Right ventricle myocardium superior (tissue), 1 donor: ENCODE measurements around the gene TTC23L. TPM values are rescaled to one million over a fixed set of nuclear protein-coding genes. Genes with fewer than 3 reads are reported as not detected.
A peak's percentile ranks its signal among the peaks of the same experiment; 100 is the strongest.
"Not testable (repeated sequence)": the region's sequence is repeated elsewhere in the genome, so short reads cannot be mapped to it uniquely, and the experiment has no call there.

Experiments
- ATAC-seq: fragments of 200-7000 bp; cut with Tn5 transposase; one replicate; pipeline ENCODE4 v1.9.1; 2020; ENCODE audit warnings: mild to moderate bottlenecking; ENCODE audit not compliant: poor library complexity
- DNase-seq: peaks from one replicate; pipeline ENCODE4 v3.0.0-alpha.2; 2020
- intact Hi-C: fragments of 100-400 bp; cut with DNase I; formaldehyde crosslinking; loops from one replicate; pipeline ENCODE4 v1.11.2; 2022
- total RNA-seq: library from RNA; stranded (reverse); fragmentation: NEBNext Ultra II Directional; extraction: Animal tissue kit (Norgen Biotek cat#: 25700); gene quantifications from one replicate; pipeline ENCODE4 v1.2.1, GENCODE V29; 2021
- donor health status: DM: no; HTN: yes; CAD: no; lungs with severe emphysema.

TTC23L gene
- total RNA-seq, 1 donor from 2014 or later: not detected

DNA sequence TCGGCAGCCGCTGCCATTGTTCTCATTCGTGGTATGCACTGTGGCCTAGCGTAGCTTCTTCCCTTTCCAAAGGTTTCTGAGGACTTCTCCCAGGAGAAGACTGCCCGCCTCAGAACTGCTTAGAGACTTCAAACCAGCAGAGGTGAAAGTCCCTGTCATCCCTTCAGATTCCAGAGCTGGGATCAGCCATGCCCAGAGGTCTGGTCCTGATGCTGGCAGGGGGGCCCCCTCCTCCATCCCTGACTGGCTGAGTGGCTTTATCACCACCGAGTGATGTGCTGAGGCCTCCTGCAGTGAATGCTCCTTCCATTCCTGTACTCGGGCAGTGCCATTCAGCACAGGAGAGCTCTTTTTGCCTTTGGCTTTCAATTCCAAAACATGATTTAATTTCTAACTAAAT lies 8.1 kb upstream of the TTC23L start:
- ATAC-seq, DNase-seq, intact Hi-C loops: not testable (repeated sequence)

DNA sequence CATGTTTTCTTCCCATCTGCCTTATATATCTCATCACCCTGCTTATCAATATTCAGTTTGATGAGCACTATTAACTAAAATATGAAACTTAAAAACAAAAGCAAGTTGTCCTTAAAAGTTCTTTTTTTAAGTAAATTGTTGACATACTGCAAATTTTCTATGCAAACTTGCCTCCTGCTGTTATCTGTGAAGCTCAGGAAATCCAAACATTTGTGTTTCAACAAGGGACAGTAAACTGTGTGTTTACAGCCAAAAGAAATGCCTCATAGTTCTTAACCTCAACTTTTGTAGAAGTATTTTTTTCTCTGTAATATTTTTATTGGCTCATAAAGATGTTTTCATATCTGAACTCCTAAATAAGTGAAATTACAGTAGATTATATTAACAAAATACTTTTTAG lies 7.7 kb upstream of the TTC23L start:
- intact Hi-C loops: no loop called here
- ATAC-seq (peak; percentile 54), DNase-seq (no peak)

DNA sequence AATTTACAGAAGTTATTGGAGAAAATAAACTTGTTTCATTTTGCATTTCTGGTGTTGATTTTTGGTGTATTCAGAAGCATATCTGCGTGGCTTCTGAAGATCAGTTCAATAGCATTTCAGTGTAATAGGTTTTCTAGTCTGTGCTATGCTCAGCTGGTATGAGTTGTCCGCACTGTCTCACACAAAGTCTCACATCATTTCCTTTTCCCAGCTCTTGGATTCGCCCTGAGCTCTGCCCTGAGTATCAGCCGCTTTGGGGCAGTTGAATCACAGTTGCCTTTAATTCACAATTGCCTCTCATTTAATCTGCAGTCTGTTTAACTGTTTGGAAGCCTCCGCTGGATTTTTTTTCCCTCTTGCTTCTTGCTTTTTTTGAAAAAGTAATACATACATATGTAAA lies 6.4 kb upstream of the TTC23L start:
- intact Hi-C loops: no loop called here
- ATAC-seq (peak; percentile 56), DNase-seq (no peak)

DNA sequence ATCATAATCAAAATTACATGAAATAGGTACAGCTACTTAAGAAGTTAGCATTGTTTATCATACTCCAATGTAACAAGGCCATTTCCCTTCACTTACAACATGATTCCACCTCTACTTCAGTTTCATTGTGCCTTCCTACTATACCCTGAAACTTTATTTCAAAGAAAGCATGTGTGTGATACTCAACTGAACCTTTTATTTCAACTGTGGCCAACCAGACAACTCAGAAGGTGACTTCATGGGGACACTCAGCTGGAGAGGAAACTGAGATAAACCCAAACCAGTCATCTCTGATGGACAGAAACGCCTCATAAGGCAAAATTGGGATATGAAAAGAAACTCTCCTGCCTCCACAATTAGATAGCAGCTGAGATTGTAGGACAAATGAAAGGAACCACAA lies 5.9 kb upstream of the TTC23L start:
- intact Hi-C loops: no loop called here
- ATAC-seq (no peak), DNase-seq (no peak)

DNA sequence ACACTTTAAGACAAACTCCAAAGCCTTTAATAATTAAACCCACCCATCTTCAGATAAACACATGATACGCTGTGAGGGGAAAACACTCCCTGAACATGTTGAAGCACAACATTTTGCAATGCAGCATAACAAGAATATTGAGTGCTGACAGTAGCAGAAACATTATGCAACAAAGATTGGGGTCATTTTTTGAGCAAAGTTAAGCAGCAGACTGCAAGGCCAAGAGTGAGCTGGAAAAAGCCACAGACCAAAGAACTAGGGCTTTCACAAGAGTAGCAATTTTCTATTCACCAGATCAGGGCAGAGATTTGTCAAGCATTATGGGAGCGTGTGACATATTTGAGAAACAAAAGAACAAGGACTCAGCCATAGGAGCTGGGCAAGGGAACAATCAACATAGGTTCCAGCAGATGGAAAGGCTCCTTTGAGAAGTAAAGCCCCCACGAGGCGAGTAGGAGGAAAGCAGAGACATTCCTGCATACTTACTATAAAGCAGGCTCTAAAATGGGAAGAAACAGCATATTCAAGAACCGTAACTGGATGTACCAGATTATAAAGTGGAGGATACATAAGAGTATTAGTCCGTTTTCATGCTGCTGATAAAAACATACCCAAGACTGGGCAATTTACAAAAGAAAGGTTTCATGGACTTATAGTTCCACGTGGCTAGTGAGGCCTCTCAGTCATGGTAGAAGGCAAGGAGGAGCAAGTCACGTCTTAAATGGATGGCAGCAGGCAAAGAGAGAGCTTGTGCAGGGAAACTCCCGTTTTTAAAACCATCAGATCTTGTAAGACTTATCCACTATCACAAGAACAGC lies 4.8 kb upstream of the TTC23L start:
- ATAC-seq (peak; percentile 69), DNase-seq (no peak)
- intact Hi-C loops: no loop called here

DNA sequence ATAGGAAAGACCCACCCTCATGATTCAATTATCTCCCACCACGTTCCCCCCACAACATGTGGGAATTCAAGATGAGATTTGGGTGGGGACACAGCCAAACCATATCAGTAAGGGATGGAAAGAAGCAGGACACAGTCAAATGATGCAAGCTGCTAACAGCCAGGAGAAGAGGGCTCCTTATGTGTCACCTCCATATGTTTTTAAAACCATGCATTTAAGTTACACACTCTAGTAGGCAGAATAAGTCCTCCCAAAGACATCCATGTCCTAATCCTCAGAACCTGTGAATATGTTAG lies 4.2 kb upstream of the TTC23L start:
- intact Hi-C loops: no loop called here
- DNase-seq (no peak), ATAC-seq (no peak)

DNA sequence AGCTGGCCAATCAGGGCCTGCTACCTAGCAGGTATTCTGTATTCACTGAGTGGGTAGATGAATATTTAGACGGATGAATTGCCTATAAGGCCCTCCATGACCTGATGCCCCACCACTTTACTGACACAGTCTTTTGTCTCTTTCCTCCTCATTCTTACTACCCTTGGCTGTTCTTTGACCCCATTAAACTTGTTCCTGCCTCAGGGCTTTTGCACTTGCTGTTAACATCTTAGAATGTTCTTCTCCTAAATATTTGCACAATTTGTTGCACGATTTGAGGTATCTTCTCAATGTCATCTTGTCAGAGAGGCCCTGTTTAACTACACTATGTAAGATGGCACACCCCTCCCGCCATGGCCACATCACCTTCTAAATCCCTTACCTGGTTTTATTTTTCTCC lies 3.3 kb upstream of the TTC23L start:
- DNase-seq (no peak), ATAC-seq (no peak)
- intact Hi-C loops: no loop called here

DNA sequence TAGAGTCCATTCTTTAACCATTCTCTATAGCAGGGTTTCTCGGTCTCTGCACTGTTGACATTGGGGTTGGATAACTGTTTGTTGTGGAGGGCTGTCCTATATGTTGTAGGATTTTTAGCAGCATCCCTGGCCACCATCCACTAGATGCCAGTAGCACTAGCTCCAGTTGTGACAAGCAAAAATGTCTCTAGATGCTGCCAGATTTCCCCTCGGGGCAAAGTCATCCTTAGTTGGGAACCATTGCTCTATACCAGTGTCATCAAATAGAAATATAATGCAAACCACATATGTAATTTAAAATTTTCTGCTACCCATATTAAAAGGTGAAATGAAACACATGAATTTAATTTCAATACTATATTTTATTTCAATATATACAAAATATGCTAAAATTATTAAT lies 2.9 kb downstream of the TTC23L start:
- DNase-seq: no peak
- ATAC-seq: no peak
- intact Hi-C loops: no loop called here

DNA sequence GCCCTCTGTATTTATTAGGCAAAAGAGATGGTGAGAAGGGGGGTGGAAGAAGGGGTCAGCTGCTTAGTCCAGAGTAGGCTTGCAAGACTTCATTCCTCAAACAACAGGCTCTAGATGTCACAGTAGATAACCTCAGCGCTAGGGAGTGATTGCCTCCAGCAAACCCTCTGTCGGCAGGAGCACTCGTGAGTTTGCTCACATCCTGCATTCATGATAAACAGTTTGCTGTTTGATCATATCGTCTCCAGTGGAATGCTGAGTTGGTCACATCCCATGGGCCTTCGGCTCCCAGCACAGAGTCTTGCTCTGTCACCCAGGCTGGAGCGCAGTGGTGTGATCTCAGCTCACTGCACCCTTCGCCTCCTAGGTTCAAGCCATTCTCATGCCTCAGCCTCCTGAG lies 3.6 kb downstream of the TTC23L start:
- DNase-seq: no peak
- intact Hi-C loops: no loop called here
- ATAC-seq: no peak

DNA sequence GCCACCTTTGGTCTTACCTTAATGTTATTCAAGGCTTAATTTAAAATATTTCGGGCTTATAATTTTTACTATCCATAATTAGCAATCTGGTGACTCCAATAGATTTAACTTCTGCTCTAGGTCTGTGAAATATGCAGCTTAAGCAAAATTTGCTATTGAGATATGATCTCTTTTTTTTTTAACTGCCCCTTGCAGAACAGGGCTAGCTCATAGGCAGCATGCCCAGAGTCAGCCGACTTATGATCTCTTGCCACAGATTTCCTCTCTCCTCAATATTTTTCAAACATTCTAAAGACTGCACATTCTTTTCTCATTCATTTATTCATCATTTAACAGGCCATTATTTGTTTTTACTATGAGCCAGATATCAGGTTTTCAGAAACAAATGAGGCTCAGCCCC lies 4.5 kb downstream of the TTC23L start:
- intact Hi-C loops: no loop called here
- ATAC-seq: no peak
- DNase-seq: no peak

DNA sequence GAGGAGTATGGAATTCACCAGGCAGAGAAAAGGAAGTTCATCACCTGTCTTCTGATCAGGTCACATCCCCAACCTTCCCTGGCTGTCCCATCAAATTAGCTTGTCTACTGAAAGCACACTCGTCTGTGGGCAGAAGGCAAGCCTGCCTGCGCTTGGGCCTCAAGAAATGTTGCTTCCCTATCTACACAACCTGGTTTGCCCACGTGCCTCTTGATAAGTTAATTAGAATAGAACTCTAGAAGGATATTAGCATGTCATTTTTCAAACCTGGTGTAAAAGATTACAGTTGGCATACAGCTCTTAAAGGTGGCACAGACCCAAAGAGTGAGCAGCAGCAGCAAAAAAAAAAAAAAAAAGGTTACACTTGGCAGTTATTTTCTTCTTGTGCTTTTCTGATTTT lies 5.1 kb downstream of the TTC23L start:
- ATAC-seq: no peak
- no peak for DNase-seq
- intact Hi-C loops: no loop called here

DNA sequence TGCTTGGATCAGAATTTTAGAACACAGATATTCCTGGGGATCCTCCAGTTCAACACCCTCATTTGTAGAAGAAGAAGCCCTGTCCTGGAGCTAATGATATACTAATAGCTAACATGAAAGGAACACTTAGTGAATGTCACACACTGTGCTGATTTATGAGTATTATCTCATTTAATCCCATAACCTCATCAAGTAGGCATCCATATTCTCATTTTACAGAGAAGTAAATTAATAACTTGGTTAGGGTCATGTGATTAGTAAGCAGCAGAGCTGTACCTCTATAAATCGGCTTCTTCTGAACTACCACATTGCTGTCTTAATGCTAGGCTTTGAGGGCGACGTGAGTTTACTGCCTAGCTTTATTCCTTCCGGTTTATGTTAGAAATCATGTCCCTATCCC lies 6.0 kb downstream of the TTC23L start:
- DNase-seq: no peak
- intact Hi-C loops: no loop called here
- ATAC-seq: no peak

DNA sequence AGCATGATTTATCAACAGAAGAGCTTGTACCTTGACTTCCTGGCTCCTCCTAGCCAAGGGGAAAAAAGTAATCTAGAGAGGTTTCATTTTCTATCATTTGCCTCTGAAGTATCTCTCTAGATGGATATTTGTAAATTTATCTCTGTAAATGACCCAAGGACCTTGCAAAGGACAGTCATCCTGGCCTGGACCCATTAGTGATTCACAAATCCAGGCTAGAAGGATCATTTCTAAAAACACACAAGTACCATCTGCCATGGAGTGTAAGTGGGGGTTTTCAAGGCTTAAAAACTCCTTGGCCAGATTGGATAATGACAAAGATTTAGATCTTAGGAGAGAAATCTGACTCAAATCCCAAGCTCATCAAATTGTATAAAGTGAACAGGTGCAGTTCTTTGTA lies 8.1 kb downstream of the TTC23L start:
- no peak for ATAC-seq

DNA sequence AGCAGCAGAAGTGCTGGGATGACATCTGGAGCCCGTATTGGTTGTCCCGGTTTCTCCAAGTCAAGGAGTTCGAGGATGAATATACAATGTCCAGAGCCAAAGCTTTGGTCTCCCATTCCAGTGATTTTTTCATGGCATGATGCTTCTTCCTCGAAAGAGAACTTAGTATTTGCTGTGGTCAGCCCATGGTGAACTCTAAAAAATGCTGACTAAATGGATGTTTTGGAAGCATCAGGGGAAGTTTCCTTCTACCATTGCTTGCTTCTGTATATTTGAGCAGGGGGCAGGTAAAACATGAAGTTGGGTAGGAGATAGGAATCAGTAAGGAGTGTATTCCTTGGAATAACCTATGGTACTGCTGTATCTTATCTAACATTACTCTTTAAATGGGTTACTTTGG lies 8.6 kb downstream of the TTC23L start:
- intact Hi-C loops: no loop called here

More for the DNA sequence above, 8.1 kb downstream of the TTC23L start:
- intact Hi-C loops: no loop called here
- DNase-seq: no peak

DNA sequence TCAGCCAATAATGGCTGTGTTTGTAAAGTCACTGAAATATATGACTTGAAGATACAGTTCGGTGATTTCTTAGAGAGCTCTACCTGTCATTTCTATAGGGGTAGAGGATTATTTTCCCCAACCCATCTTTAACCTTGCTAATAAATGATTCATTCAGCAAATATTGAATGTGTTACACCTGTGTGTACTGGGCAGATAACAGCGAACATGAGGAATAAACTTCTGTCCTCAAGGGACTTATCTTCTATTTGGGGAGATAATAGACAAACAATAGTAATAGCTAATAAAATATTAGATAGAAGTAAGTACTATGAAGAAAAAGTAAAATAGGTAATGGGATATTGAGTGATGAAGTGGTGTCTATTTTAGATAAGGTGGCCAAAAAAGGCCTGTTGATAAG lies 9.3 kb downstream of the TTC23L start:
- ATAC-seq (no peak), DNase-seq (no peak)
- intact Hi-C loops: no loop called here

More for the DNA sequence above, 8.6 kb downstream of the TTC23L start:
- DNase-seq (no peak), ATAC-seq (no peak)

DNA sequence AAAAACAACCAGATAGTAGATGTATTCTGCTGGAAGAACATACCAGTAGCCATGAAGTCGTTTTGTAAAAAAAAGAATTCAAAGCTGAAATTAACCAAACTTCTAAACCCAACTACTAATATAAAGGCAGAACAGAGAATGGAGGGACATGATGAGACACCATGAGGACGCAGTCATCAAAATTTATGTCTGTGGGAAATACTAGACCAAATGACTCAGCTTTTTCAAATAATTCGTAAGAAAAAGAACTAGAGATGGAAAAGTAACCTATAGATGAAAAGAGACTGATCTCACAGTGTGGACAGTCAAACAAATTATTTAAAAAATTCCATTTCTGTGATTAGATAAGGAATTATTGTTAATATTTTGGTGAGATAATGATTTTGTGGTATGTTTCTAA lies 10.3 kb downstream of the TTC23L start:
- ATAC-seq (no peak), DNase-seq (no peak)
- intact Hi-C loops: no loop called here

DNA sequence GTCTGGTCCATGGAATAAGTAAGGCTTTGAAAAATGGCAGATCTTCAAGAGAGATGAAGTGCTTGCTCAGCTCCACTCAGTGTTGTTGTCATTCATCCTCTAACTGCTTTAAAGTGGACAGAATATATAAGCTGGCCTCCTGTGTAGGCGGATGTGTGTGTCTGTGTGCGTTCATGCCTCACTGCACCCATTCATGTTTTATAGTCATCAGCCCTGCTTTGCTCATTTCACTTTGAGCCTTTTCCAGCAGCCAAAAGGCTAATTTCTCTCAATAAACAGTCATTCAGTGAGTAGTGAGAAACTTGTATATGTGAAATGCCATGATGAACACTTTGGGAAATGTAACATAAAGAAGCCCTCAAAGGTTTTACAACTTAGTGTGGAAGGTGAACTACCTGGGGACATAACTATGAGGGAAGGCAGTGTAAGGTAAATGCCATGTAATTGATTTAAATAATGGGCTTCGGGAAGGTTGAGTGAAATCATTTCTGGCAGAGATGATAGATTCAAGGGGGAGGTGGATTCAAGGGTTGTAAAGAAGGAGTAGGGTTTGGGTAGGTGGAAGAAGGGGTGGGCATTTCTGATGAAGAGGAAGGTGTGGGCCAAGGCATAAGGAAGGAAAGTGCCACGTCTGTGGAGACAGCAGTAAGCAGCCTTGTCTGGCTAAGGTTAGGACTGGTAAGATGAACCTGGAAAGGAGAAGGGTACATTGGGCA lies 15.7 kb downstream of the TTC23L start:
- DNase-seq: no peak
- no peak for ATAC-seq
- intact Hi-C loops: no loop called here

DNA sequence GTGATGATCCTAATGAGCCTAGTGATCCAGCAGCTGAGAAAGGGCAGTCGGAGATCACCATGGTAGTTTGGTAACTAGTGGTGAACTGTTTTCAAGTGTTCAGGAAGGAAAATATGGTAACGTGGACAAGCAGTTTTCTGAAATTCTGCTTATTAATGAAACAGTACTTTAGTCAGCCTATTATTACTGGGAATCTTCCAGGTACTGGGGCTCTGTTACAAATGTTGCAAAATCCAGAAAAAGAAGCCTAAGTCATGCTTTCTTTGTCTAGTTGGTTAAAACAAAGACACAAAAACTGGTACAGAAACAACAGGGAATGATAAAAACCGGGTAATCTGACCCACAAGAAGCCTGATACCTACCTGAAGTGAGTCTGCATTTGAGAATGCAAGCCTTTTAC lies 18.2 kb downstream of the TTC23L start:
- DNase-seq (no peak), ATAC-seq (no peak)
- intact Hi-C loops: no loop called here

DNA sequence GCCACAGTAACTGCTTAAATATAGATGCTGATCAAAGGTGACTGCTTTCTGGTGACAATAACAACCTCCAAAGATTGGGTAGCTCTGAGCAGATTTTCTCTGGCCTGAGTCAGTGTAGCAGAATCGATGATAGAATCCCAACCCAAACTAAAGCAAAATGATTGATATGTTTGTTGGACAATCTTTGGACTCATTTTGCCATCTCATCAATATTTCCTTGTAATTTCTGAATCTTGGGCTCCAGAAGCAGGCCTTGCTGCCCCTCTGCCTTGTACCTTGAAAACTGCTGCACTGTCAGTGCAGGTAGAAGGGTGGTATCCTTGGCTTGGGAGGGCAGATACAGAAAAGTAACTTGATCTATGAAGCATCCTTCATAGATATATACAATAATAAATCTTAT lies 18.9 kb downstream of the TTC23L start:
- no peak for ATAC-seq
- intact Hi-C loops: no loop called here
- no peak for DNase-seq

DNA sequence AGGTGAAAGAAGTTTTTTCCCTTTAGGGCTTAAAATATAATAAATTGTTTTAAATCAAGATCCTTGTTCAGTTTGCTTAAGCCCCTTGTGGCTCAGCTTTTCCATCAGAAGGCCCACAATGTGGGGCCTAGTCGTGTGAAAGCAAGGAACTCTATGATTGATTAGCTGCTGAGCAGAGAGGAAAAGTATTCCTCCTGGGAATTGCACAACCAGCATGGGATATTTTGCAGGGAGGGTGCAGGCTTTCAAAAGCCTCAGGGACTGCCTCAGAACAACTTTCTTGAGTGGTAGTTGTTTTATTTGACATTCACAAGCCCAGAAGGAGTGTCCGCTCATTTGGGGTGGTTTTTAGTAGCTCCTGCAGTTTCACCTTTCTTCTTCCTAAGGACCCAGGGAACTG lies 19.8 kb downstream of the TTC23L start:
- ATAC-seq: no peak
- intact Hi-C loops: no loop called here
- no peak for DNase-seq

DNA sequence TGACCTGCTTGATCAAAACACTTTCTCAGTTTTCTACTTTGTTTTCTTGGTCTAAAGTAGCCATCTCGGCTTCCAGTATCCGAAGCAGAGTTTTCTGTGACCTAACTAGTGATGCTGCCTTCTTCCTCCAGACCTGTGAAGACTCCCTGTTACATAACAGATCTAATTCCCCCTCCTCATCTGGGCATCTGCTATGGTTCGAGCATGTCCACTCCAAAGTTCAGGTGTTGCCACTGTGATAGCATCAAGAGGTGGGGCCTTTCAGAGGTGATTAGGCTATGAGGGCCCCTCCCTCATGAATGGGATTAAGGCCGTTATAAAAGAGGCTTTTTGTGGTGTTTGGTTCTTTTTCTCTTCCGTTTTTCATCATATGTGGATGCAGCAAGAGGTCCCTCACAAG lies 20.3 kb downstream of the TTC23L start:
- intact Hi-C loops: no loop called here
- DNase-seq: no peak
- no peak for ATAC-seq
